ENCODE data around the gene ZBED1.
"Not testable (repeated sequence)": the region's sequence is repeated elsewhere in the genome, so short reads cannot be mapped to it uniquely, and the experiment has no call there.

- TF ChIP-seq POLR2A (IDR thresholded peaks at IDR 0.05; ENCODE audit: low read length); GATA1 (IDR thresholded peaks at IDR 0.05; ENCODE audit: low read depth, low read length): not testable (repeated sequence)
Observed at GRCh38 chrX:2519638-2520037, 18.9 kb upstream of the ZBED1 start.

All from erythroblast (primary cell).